HepG2 (cell line): ENCODE measurements around the gene BLZF1. TPM values are rescaled to one million over a fixed set of nuclear protein-coding genes. Genes with fewer than 3 reads are reported as not detected.

ENCODE experiments used
- ATAC-seq: fragments of 200-7000 bp; cut with Tn5 transposase; 3 replicates; pipeline ENCODE4 v1.9.1; 2020; ENCODE audit warnings: mild to moderate bottlenecking, moderate library complexity
- BruUV-seq: library from RNA; stranded (reverse); fragments of 400-500 nt; replicated peaks from 2 replicates; lab custom pipeline; 2021; lab: Mats Ljungman, UMichigan
- CTCF ChIA-PET: fragments of 300-600 bp; formaldehyde crosslinking; extraction: SDS; loops from one replicate; lab custom pipeline; 2021; ENCODE audit warnings: low total read pairs, inconsistent platforms, low intra/inter-chr PET ratio; lab: Yijun Ruan, JAX
- POLR2A ChIA-PET: fragments of 350-600 bp; sonication (Branson Sonifier 250); formaldehyde crosslinking; loops from one replicate; lab custom pipeline; 2020; ENCODE audit warnings: antibody characterized with exemption, inconsistent platforms; lab: Yijun Ruan, JAX
- DNase-seq: peaks from one replicate; pipeline ENCODE4 v3.0.0-alpha.2; 2015; ENCODE audit warnings: low spot score
- FAIRE-seq: peaks from 3 replicates; lab custom pipeline; 2011; peaks lifted over from hg19 to GRCh38; lab: Jason Lieb, UNC
- H2AFZ ChIP-seq: one replicate; pipeline ENCODE4 v1.6.1; 2011; ENCODE audit warnings: low read length, inconsistent platforms
- H3K27ac ChIP-seq: fragments of 300-600 bp; 3 replicates; pipeline ENCODE4 v1.8.0; 2011; ENCODE audit warnings: mixed run types, mild to moderate bottlenecking, mixed read lengths, low read length, inconsistent platforms; ENCODE audit not compliant: insufficient read depth; ENCODE audit errors: extremely low read length
- H3K27me3 ChIP-seq, 2 experiments: fragments of 200-600 bp in 1 of 2; 2 replicates in 1 of 2; 3 replicates in 1 of 2; pipeline versions ENCODE4 v1.6.0 to v1.8.0; 2011; ENCODE audit warnings: low read length in 2 of 2, mild to moderate bottlenecking in 2 of 2, moderate library complexity in 2 of 2, inconsistent platforms in 1 of 2; ENCODE audit not compliant: insufficient read depth in 2 of 2, control insufficient read depth in 1 of 2
- H3K36me3 ChIP-seq, 2 experiments: fragments of 200-600 bp in 1 of 2; replicated peaks in 1 of 2; 2 replicates in 1 of 2; 3 replicates in 1 of 2; pipeline versions ENCODE4 v1.5.1 to v1.8.0; 2011; ENCODE audit warnings: low read length in 2 of 2, inconsistent platforms in 1 of 2; ENCODE audit not compliant: insufficient read depth in 2 of 2, control insufficient read depth in 1 of 2
- H3K4me1 ChIP-seq: 2 replicates; pipeline ENCODE4 v1.5.1; 2012; ENCODE audit warnings: low read length, inconsistent platforms; ENCODE audit not compliant: insufficient read depth
- H3K4me2 ChIP-seq: 2 replicates; pipeline ENCODE4 v1.6.0; 2011; ENCODE audit warnings: low read depth, low read length, inconsistent platforms
- H3K4me3 ChIP-seq, 3 experiments: fragments of 200-600 bp in 1 of 3; sonication (generic), shearing (Covaris generic) in 1 of 3; replicated peaks in 1 of 3; 2 replicates each; pipeline ENCODE4 v1.5.1; 2011 to 2016; ENCODE audit warnings: low read length in 3 of 3, inconsistent platforms in 2 of 3, low read depth in 2 of 3, mild to moderate bottlenecking in 2 of 3, control low read depth in 1 of 3, mixed read lengths in 1 of 3; ENCODE audit not compliant: insufficient read depth in 1 of 3
- H3K79me2 ChIP-seq: one replicate; pipeline ENCODE4 v1.6.1; 2011; ENCODE audit warnings: low read length, inconsistent platforms; ENCODE audit not compliant: insufficient read depth
- H3K9ac ChIP-seq: 2 replicates; pipeline ENCODE4 v1.6.0; 2011; ENCODE audit warnings: mild to moderate bottlenecking, low read depth, low read length, inconsistent platforms; ENCODE audit not compliant: insufficient read depth
- H3K9me3 ChIP-seq: 2 replicates; pipeline ENCODE4 v1.5.1; 2012; ENCODE audit warnings: mild to moderate bottlenecking, low read length
- H4K20me1 ChIP-seq: 2 replicates; pipeline ENCODE4 v1.6.0; 2011; ENCODE audit warnings: inconsistent platforms, mild to moderate bottlenecking, low read length, moderate library complexity; ENCODE audit not compliant: insufficient read depth
- HNRNPLL ChIP-seq: fragments of 200-400 bp; formaldehyde crosslinking; IDR thresholded peaks from 2 replicates; pipeline ENCODE4 v1.6.1; 2017; ENCODE audit warnings: mild to moderate bottlenecking, low read depth, low read length; ENCODE audit not compliant: poor library complexity, severe bottlenecking
- MATR3 ChIP-seq: sonication (generic); formaldehyde crosslinking; IDR thresholded peaks from 2 replicates; pipeline ENCODE4 v1.4.0; 2020; ENCODE audit warnings: missing genetic modification reagents
- SAP130 ChIP-seq: IDR thresholded peaks from 2 replicates; pipeline ENCODE4 v1.6.1; 2016; ENCODE audit warnings: low read depth
- SMAD9 ChIP-seq: sonication (generic); formaldehyde crosslinking; IDR thresholded peaks from 2 replicates; pipeline ENCODE4 v1.5.1; 2020; ENCODE audit warnings: mild to moderate bottlenecking, missing genetic modification reagents
- ZNF317 ChIP-seq: sonication (generic); formaldehyde crosslinking; IDR thresholded peaks from 2 replicates; pipeline ENCODE4 v1.5.0; 2020; ENCODE audit warnings: mild to moderate bottlenecking, missing genetic modification reagents
- ZNF331 ChIP-seq: sonication (generic); formaldehyde crosslinking; IDR thresholded peaks from 2 replicates; pipeline ENCODE4 v1.4.0; 2020; ENCODE audit warnings: missing genetic modification reagents
- ZNF33A ChIP-seq: sonication (generic); formaldehyde crosslinking; IDR thresholded peaks from 2 replicates; pipeline ENCODE4 v1.5.1; 2020; ENCODE audit warnings: missing genetic modification reagents, mild to moderate bottlenecking, moderate library complexity, borderline replicate concordance
- ZNF460 ChIP-seq: sonication (generic); formaldehyde crosslinking; IDR thresholded peaks from 2 replicates; pipeline ENCODE4 v1.5.1; 2020; ENCODE audit warnings: missing genetic modification reagents, mild to moderate bottlenecking, borderline replicate concordance
- ZNF678 ChIP-seq: sonication (generic); formaldehyde crosslinking; IDR thresholded peaks from 2 replicates; pipeline ENCODE4 v1.4.0; 2020; ENCODE audit warnings: mild to moderate bottlenecking, missing genetic modification reagents
- WGBS: methylation state at CpG from one replicate; pipeline ENCODE4 v1.1.6; 2017; ENCODE audit warnings: low lambda C conversion rate; 5-methylcytosine and 5-hydroxymethylcytosine counted together
- in situ Hi-C: cut with HindIII; loops from 2 replicates; pipeline ENCODE4 v1.10.0; 2017; ENCODE audit warnings: low pct_unique_long_range_greater_than_20kb; ENCODE audit not compliant: extremely low pct_ligation_motif_present
- intact Hi-C: fragments of 100-400 bp; cut with micrococcal nuclease; formaldehyde crosslinking; loops from one replicate; pipeline ENCODE4 v1.10.0; 2022; ENCODE audit not compliant: unreplicated experiment
- polyA plus RNA-seq, 8 experiments: library from polyadenylated mRNA; depleted of rRNA in 3 of 8; stranded (reverse) in 7 of 8; unstranded in 1 of 8; fragments of >200 nt; fragmentation: Illumina TruSeq in 4 of 8; extraction: Trizol in 4 of 8; gene quantifications; 2 replicates each; pipeline versions ENCODE4 v1.2.1 to v1.2.3, GENCODE V29; 2011 to 2016; ENCODE audit warnings: low read depth in 4 of 8, missing spikeins in 1 of 8, mixed read lengths in 1 of 8; ENCODE audit not compliant: insufficient read depth in 1 of 8
- total RNA-seq, 5 experiments: library from RNA; depleted of rRNA; stranded (reverse); fragments of >200 nt; fragmentation: Illumina TruSeq; extraction: Trizol; gene quantifications; 2 replicates each; pipeline ENCODE4 v1.2.3, GENCODE V29; 2016; ENCODE audit warnings: low read depth in 1 of 5
- TF ChIP-seq, protein P1 (sequence below): sonication (generic); formaldehyde crosslinking; conservative IDR thresholded peaks from 2 replicates; pipeline ENCODE4 v1.8.0; 2022; ENCODE audit warnings: low read depth, missing genetic modification reagents
- TF ChIP-seq, protein P2 (sequence below): sonication (generic); formaldehyde crosslinking; IDR thresholded peaks from 2 replicates; pipeline ENCODE4 v1.5.1; 2020; ENCODE audit warnings: mild to moderate bottlenecking, missing genetic modification reagents, borderline replicate concordance

The BLZF1 gene
- total and polyA plus RNA-seq, 2 of the 13 experiments (the other 11 are each of a cell fraction or from before 2014, with no cell fraction given): 4.5 to 13.7 TPM

DNA sequence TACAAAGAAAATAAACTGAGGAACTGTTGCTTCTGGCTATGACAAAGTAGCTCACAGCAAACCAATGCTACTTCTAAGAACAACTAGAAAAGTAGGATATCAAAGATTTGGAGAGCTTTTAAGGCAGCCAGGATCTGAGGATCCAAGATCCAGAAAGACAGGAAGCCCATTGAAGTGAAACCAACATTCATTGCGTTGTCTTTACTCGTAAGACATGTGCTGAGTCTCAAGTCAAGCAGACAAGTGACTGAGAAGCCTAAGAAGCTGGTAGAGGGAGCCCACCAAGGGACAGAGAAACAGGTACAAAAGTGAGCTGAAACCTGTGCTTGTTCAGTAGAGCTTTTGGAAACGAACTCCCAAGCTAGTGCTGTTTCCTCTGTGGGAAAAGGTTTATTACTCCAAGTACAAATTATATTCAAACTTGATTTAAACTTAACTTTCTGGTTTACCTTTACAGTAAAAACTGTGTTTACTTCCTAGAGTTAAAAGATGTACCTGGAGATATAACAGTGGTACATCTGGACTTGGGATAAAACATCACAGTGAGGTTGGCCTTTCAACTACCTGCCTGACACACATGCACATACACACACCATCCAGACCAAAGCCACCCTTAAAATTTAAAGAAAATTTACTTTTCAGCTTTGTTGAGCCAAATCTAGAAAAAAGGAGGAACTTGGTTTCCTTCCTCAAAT lies 41.6 kb upstream of the BLZF1 start:
- in situ Hi-C loops: no loop called here

DNA sequence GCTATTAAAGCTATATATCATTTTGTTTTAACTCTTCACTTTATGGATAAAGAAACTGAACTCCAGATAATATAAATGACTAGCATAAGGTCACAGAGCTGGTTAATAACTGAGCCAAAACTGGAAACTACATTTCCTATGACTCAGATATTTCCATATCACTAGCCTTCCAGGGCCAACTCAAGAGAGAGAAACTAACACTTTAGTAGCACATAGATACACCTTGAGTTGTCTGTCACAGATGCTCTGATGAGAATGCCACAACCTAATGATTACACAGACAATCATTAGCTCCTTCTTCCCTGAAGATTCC lies 41.1 kb upstream of the BLZF1 start:
- Histone ChIP-seq H3K4me2 (no peak overlapping the region), H3K27me3 (no peaks in the 10 kb centered on the region)
- CTCF ChIA-PET: no interaction called here
- DNase-seq: no peak
- TF ChIP-seq, protein P1, sequence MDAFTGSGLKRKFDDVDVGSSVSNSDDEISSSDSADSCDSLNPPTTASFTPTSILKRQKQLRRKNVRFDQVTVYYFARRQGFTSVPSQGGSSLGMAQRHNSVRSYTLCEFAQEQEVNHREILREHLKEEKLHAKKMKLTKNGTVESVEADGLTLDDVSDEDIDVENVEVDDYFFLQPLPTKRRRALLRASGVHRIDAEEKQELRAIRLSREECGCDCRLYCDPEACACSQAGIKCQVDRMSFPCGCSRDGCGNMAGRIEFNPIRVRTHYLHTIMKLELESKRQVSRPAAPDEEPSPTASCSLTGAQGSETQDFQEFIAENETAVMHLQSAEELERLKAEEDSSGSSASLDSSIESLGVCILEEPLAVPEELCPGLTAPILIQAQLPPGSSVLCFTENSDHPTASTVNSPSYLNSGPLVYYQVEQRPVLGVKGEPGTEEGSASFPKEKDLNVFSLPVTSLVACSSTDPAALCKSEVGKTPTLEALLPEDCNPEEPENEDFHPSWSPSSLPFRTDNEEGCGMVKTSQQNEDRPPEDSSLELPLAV (CRISPR knock-in tag): no peak
- no peak for TF ChIP-seq MATR3 (CRISPR knock-in tag)
- TF ChIP-seq, protein P2, sequence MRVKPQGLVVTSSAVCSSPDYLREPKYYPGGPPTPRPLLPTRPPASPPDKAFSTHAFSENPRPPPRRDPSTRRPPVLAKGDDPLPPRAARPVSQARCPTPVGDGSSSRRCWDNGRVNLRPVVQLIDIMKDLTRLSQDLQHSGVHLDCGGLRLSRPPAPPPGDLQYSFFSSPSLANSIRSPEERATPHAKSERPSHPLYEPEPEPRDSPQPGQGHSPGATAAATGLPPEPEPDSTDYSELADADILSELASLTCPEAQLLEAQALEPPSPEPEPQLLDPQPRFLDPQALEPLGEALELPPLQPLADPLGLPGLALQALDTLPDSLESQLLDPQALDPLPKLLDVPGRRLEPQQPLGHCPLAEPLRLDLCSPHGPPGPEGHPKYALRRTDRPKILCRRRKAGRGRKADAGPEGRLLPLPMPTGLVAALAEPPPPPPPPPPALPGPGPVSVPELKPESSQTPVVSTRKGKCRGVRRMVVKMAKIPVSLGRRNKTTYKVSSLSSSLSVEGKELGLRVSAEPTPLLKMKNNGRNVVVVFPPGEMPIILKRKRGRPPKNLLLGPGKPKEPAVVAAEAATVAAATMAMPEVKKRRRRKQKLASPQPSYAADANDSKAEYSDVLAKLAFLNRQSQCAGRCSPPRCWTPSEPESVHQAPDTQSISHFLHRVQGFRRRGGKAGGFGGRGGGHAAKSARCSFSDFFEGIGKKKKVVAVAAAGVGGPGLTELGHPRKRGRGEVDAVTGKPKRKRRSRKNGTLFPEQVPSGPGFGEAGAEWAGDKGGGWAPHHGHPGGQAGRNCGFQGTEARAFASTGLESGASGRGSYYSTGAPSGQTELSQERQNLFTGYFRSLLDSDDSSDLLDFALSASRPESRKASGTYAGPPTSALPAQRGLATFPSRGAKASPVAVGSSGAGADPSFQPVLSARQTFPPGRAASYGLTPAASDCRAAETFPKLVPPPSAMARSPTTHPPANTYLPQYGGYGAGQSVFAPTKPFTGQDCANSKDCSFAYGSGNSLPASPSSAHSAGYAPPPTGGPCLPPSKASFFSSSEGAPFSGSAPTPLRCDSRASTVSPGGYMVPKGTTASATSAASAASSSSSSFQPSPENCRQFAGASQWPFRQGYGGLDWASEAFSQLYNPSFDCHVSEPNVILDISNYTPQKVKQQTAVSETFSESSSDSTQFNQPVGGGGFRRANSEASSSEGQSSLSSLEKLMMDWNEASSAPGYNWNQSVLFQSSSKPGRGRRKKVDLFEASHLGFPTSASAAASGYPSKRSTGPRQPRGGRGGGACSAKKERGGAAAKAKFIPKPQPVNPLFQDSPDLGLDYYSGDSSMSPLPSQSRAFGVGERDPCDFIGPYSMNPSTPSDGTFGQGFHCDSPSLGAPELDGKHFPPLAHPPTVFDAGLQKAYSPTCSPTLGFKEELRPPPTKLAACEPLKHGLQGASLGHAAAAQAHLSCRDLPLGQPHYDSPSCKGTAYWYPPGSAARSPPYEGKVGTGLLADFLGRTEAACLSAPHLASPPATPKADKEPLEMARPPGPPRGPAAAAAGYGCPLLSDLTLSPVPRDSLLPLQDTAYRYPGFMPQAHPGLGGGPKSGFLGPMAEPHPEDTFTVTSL: no peak
- TF ChIP-seq ZNF33A (CRISPR knock-in tag): no peak
- no peak for TF ChIP-seq ZNF317
- TF ChIP-seq, all 625 proteins: peak for 0
- FAIRE-seq: no peak
- H3K4me3 ChIP-seq: no peak overlapping the region
- no peaks in the 10 kb centered on the region for H4K20me1 ChIP-seq
- POLR2A ChIA-PET: no interaction called here
- no TSS peak for BruUV-seq
- H2AFZ ChIP-seq: no peak overlapping the region
- H3K27ac ChIP-seq: no peak overlapping the region
- no peaks in the 10 kb centered on the region for H3K79me2 ChIP-seq
- H3K9me3 ChIP-seq: no peaks in the 10 kb centered on the region
- intact Hi-C loops (no loop called here), in situ Hi-C loops (no loop called here)
- no peaks in the 10 kb centered on the region for H3K4me1 ChIP-seq
- no peak overlapping the region for H3K9ac ChIP-seq
- H3K36me3 ChIP-seq: no peaks in the 10 kb centered on the region
- no peak for ATAC-seq

More for the DNA sequence above, 41.6 kb upstream of the BLZF1 start:
- DNase-seq (no peak), FAIRE-seq (no peak), ATAC-seq (no peak)
- H4K20me1 ChIP-seq: no peaks in the 10 kb centered on the region
- no peaks in the 10 kb centered on the region for H3K4me1 ChIP-seq
- no peak overlapping the region for H3K4me3 ChIP-seq
- WGBS: 98% methylated on average over 3 of the region's 3 CpGs
- H3K9ac ChIP-seq: no peak overlapping the region
- ChIA-PET POLR2A (no interaction called here), CTCF (no interaction called here)
- intact Hi-C loops: no loop called here
- no peaks in the 10 kb centered on the region for H3K27me3 ChIP-seq
- H2AFZ ChIP-seq: no peak overlapping the region
- H3K79me2 ChIP-seq: no peaks in the 10 kb centered on the region
- H3K9me3 ChIP-seq: no peaks in the 10 kb centered on the region
- H3K4me2 ChIP-seq: no peak overlapping the region
- TF ChIP-seq SAP130 (CRISPR knock-in tag): no peak
- TF ChIP-seq HNRNPLL: no peak
- TF ChIP-seq ZNF460: no peak
- no peak for TF ChIP-seq ZNF678 (CRISPR knock-in tag)
- no peak for TF ChIP-seq SMAD9 (CRISPR knock-in tag)
- TF ChIP-seq ZNF331 (CRISPR knock-in tag): no peak
- no peaks in the 10 kb centered on the region for H3K36me3 ChIP-seq
- no peak overlapping the region for H3K27ac ChIP-seq
- no TSS peak for BruUV-seq
